H1 (cell line): ENCODE data around the gene SSTR5.

Experiments used
- BACH1 ChIP-seq: IDR thresholded peaks from 2 replicates; pipeline ENCODE4 v1.6.1; 2012; ENCODE audit warnings: low read length, improper control_type of control experiment
- YY1 ChIP-seq: IDR thresholded peaks from 2 replicates; pipeline ENCODE4 v1.6.1; 2011; ENCODE audit warnings: low read depth, mild to moderate bottlenecking, low read length

DNA sequence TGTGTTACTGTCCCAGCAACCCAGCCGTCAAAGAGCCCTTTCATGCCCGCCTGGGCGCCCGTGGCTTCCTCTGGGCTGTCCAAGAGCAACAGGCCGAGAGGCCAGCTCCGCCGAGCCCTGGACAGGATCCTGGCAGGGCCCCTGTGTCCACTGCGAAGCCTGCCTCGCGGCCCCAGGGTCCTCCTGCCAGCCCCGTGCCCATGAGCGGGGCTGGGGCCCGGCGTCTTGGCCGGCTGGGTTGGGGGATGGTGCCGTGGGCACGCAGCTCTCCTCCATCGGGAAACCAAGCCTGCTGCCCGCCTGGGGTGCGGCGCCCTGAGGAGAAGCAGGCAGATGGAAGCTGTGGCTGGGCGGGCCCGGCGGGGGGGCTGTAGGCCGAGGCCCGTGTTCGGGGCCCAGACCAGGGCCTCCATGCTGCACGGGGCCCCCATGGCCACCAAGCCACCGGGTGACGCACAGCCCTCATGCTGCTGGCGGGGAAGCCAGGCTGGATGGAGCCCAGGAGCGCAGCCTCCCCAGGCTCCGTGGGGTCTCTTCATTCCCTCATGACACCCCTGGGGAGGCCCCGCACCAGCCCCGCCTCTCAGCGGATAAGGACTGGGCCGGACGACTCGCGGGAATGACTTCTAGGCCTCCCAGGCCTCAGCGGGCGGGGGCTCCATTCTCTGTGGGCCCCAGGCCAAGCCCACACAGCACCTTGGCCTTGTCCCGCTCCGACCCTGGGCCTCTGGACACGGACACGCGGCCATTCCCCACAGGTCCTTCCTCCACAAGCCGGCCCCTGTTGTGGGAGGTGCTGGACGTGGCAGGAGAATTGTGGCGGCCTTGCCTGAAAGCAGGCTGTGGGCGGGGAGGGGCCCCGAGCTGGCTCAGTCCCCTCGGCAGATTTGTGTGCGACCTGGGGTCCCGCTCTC is 23.9 kb downstream of the SSTR5 start, which contains the start of gene C1QTNF8:
- no peak for TF ChIP-seq YY1
- TF ChIP-seq BACH1: no peak
